ENCODE results near the gene TMEM175.

Gene TMEM175

DNA sequence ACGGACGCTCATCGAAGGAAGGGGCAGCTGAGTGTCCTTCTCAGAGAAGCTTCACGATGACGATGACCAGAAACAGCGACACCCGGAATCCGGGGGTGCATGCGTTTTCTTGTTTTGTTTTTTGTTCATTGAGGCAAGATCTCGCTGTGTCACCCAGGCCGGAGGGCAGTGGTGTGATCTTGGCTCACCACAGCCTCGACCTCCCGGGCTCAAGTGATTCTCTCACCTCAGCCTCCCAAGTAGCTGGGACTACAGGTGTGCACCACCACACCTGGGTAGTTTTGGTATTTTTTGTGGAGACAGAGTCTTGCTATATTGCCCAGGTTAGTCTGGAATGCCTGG, 21.3 kb downstream of the TMEM175 start:
- no peaks in the 10 kb centered on the region for H3K9me3 ChIP-seq (ENCODE audit: control insufficient read depth, low read length)
- H2AFZ ChIP-seq: no peak overlapping the region
- H3K4me2 ChIP-seq (ENCODE audit: low read length): no peak overlapping the region
- no peaks in the 10 kb centered on the region for H3K27me3 ChIP-seq (ENCODE audit: control insufficient read depth, insufficient read depth, low read length)
- H3K27ac ChIP-seq: no peak overlapping the region
- H3K9ac ChIP-seq: no peak overlapping the region
- H3K4me1 ChIP-seq: no peaks in the 10 kb centered on the region
- TF ChIP-seq, protein P1, sequence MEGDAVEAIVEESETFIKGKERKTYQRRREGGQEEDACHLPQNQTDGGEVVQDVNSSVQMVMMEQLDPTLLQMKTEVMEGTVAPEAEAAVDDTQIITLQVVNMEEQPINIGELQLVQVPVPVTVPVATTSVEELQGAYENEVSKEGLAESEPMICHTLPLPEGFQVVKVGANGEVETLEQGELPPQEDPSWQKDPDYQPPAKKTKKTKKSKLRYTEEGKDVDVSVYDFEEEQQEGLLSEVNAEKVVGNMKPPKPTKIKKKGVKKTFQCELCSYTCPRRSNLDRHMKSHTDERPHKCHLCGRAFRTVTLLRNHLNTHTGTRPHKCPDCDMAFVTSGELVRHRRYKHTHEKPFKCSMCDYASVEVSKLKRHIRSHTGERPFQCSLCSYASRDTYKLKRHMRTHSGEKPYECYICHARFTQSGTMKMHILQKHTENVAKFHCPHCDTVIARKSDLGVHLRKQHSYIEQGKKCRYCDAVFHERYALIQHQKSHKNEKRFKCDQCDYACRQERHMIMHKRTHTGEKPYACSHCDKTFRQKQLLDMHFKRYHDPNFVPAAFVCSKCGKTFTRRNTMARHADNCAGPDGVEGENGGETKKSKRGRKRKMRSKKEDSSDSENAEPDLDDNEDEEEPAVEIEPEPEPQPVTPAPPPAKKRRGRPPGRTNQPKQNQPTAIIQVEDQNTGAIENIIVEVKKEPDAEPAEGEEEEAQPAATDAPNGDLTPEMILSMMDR (IDR thresholded peaks at IDR 0.05): no peak
- no peaks in the 10 kb centered on the region for H3K36me3 ChIP-seq (ENCODE audit: control insufficient read depth, insufficient read depth, low read length)
- no peaks in the 10 kb centered on the region for H3K79me2 ChIP-seq
- no peak overlapping the region for H3K4me3 ChIP-seq (ENCODE audit: low read depth, low read length)

DNA sequence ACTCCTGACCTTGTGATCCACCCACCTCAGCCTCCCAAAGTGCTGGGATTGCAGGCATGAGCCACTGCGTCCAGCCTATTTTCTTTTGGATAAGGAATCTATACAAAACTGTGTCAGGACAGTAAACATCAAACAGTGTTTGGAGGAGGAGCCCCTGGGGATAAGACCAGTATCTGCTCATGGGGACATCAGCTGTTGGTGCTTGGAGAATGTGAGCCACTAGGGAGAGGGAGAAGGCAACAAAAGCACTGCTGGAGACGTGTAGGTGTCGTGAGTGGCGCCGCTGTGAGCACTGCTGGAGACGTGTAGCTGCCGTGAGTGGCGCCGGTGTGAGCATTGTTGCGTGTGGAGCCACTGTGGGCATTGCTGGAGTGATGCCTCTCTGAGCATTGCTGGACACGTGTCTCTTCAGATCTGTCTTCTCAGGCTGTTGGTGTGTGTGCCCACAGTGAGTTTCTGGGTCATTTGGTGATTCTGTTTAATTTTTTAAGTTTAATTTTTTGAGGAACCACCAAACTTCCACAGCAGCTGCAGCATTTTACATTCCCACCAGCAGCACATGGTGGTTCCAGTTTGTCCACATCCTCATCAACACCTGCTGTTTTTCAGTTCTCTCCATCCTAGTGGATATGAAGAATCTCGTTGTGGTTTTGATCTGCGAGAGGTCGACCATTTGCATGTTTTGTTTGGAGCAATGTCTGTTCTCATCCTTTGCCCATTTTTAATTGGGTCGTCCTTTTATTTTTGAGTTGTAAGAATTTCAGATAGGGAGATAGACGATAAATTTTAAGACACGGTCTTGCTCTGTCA, 22.2 kb downstream of the TMEM175 start:
- Histone ChIP-seq H3K27ac (no peak overlapping the region), H3K27me3 (ENCODE audit: control insufficient read depth, insufficient read depth, low read length) (no peaks in the 10 kb centered on the region), H3K9me3 (ENCODE audit: control insufficient read depth, low read length) (no peaks in the 10 kb centered on the region), H2AFZ (no peak overlapping the region), H3K4me2 (ENCODE audit: low read length) (no peak overlapping the region), H3K79me2 (no peaks in the 10 kb centered on the region), H3K4me1 (no peaks in the 10 kb centered on the region), H3K9ac (no peak overlapping the region), H3K4me3 (ENCODE audit: low read depth, low read length) (no peak overlapping the region), H3K36me3 (ENCODE audit: control insufficient read depth, insufficient read depth, low read length) (no peaks in the 10 kb centered on the region)
- TF ChIP-seq, protein P1 (IDR thresholded peaks at IDR 0.05): no peak

DNA sequence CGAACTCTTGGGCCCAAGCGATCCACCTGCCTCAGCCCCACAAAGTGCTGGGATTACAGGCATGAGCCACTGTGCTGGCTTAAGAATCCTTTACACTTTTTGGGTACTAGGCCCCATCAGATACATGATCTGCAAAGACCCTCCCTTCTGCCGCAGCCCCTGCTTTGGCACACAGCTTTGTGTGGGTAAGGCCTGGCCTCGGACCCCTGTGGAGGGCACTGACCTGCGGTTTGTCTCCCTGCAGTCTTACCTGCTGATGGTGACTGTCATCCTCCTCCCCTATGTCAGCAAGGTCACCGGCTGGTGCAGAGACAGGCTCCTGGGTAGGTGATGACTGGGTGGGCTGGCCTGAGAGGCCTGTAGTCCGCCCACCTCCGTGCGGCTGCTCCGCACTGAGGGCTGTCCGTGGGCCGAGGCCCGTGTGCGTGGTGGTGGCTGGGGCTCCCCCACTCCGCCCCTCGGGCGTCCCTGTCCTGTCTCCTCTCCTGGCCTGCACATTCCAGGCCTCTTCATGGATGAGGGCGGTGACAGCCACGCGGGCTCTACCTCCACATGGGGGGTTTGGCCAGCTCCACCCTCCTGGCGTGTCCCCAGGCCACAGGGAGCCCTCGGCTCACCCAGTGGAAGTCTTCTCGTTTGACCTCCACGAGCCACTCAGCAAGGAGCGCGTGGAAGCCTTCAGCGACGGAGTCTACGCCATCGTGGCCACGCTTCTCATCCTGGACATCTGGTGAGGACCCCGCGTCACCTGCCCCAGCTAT, 23.1 kb downstream of the TMEM175 start:
- H2AFZ ChIP-seq: no peak overlapping the region
- H3K27ac ChIP-seq: no peak overlapping the region
- H3K4me1 ChIP-seq: no peaks in the 10 kb centered on the region
- no peak overlapping the region for H3K9ac ChIP-seq
- H3K27me3 ChIP-seq (ENCODE audit: control insufficient read depth, insufficient read depth, low read length): no peaks in the 10 kb centered on the region
- no peaks in the 10 kb centered on the region for H3K36me3 ChIP-seq (ENCODE audit: control insufficient read depth, insufficient read depth, low read length)
- no peak overlapping the region for H3K4me3 ChIP-seq (ENCODE audit: low read depth, low read length)
- no peak overlapping the region for H3K4me2 ChIP-seq (ENCODE audit: low read length)
- TF ChIP-seq, protein P1 (IDR thresholded peaks at IDR 0.05): no peak
- H3K9me3 ChIP-seq (ENCODE audit: control insufficient read depth, low read length): no peaks in the 10 kb centered on the region
- H3K79me2 ChIP-seq: no peaks in the 10 kb centered on the region

DNA sequence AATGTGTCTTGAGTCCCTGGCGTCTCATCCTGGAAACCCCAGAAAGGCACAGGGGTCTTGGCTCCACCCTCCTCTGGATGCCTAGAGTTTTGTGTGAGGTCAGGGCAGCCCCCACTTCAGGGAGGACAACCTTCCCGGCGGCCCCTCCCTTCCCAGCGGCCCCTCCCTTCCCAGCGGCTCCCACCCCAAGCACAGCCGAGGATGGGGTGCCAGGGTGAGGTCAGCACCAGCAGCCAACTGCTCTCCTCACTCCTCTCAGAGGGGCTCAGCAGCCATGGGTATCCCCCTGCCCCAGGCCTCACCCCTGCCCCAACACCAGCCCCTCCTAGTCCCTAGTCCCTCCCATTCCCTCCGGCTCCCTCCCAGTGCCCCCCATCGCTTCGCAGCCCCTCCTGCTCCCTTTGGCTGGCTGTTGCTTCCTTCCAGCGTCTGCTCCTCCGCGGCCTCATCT, 23.7 kb downstream of the TMEM175 start:
- no peak overlapping the region for H3K4me2 ChIP-seq (ENCODE audit: low read length)
- TF ChIP-seq, protein P1 (IDR thresholded peaks at IDR 0.05): no peak
- H3K36me3 ChIP-seq (ENCODE audit: control insufficient read depth, insufficient read depth, low read length): no peaks in the 10 kb centered on the region
- H2AFZ ChIP-seq: no peak overlapping the region
- no peak overlapping the region for H3K27ac ChIP-seq
- no peak overlapping the region for H3K9ac ChIP-seq
- H3K9me3 ChIP-seq (ENCODE audit: control insufficient read depth, low read length): no peaks in the 10 kb centered on the region
- H3K4me3 ChIP-seq (ENCODE audit: low read depth, low read length): no peak overlapping the region
- no peaks in the 10 kb centered on the region for H3K4me1 ChIP-seq
- no peaks in the 10 kb centered on the region for H3K27me3 ChIP-seq (ENCODE audit: control insufficient read depth, insufficient read depth, low read length)
- no peaks in the 10 kb centered on the region for H3K79me2 ChIP-seq

Measured in parathyroid adenoma (tissue), 2 donors.